Measurements from ENCODE around the gene TBC1D23. TPM values are rescaled to one million over a fixed set of nuclear protein-coding genes. Genes with fewer than 3 reads are reported as not detected.

The TBC1D23 gene
- total and polyA plus RNA-seq, 9 of the 15 experiments (the other 6 are each of a cell fraction or from before 2014, with no cell fraction given) = 23.4 to 85.8 (median 43.7) TPM

DNA sequence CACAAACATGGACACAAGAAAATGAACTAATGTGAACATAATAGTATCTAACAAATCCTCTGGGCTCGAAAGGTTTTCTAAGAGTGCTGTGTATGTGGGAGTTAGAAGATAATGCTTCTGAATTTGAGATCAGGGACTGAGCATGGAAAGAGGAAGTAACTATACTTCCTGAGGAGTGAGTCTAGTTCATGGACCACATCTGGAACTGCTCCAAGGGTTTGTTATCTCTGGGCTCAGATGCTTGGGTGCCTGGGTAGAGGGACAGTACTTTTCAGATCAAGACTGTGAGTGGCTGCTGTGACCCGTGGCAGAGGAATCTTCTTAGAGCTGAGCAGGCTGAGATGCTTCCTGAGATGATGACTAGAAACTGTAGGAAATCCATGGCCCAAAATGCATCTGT, 28.5 kb downstream of the TBC1D23 start (continued):
- TF ChIP-seq, protein P1, sequence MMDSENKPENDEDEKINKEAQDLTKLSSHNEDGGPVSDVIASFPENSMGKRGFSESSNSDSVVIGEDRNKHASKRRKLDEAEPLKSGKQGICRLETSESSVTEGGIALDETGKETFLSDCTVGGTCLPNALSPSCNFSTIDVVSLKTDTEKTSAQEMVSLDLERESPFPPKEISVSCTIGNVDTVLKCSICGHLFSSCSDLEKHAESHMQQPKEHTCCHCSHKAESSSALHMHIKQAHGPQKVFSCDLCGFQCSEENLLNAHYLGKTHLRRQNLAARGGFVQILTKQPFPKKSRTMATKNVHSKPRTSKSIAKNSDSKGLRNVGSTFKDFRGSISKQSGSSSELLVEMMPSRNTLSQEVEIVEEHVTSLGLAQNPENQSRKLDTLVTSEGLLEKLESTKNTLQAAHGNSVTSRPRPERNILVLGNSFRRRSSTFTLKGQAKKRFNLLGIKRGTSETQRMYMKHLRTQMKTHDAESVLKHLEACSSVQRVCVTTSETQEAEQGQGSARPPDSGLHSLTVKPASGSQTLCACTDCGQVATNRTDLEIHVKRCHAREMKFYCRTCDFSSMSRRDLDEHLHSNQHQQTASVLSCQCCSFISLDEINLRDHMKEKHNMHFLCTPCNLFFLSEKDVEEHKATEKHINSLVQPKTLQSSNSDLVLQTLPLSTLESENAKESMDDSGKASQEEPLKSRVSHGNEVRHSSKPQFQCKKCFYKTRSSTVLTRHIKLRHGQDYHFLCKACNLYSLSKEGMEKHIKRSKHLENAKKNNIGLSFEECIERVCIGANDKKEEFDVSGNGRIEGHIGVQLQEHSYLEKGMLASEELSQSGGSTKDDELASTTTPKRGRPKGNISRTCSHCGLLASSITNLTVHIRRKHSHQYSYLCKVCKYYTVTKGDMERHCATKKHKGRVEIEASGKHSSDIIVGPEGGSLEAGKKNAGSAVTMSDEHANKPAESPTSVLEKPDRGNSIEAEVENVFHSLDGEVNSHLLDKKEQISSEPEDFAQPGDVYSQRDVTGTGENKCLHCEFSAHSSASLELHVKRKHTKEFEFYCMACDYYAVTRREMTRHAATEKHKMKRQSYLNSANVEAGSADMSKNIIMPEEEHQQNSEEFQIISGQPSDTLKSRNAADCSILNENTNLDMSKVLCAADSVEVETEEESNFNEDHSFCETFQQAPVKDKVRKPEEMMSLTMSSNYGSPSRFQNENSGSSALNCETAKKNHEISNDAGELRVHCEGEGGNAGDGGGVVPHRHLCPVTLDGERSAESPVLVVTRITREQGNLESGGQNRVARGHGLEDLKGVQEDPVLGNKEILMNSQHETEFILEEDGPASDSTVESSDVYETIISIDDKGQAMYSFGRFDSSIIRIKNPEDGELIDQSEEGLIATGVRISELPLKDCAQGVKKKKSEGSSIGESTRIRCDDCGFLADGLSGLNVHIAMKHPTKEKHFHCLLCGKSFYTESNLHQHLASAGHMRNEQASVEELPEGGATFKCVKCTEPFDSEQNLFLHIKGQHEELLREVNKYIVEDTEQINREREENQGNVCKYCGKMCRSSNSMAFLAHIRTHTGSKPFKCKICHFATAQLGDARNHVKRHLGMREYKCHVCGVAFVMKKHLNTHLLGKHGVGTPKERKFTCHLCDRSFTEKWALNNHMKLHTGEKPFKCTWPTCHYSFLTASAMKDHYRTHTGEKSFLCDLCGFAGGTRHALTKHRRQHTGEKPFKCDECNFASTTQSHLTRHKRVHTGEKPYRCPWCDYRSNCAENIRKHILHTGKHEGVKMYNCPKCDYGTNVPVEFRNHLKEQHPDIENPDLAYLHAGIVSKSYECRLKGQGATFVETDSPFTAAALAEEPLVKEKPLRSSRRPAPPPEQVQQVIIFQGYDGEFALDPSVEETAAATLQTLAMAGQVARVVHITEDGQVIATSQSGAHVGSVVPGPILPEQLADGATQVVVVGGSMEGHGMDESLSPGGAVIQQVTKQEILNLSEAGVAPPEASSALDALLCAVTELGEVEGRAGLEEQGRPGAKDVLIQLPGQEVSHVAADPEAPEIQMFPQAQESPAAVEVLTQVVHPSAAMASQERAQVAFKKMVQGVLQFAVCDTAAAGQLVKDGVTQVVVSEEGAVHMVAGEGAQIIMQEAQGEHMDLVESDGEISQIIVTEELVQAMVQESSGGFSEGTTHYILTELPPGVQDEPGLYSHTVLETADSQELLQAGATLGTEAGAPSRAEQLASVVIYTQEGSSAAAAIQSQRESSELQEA (IDR thresholded peaks at IDR 0.05; ENCODE audit: low read depth) = no peak
- no peak for TF ChIP-seq CBFB (CRISPR knock-in tag; IDR thresholded peaks at IDR 0.05)
- no peak for TF ChIP-seq ZKSCAN3 (CRISPR knock-in tag; IDR thresholded peaks at IDR 0.05)
- no peak for TF ChIP-seq ZNF263 (CRISPR knock-in tag; IDR thresholded peaks at IDR 0.05; ENCODE audit: borderline replicate concordance)
- peak; percentile 81 for TF ChIP-seq ETV1 (tag; conservative IDR thresholded peaks at IDR 0.05; ENCODE audit: low read depth)
- TF ChIP-seq TAF7 (tag; IDR thresholded peaks at IDR 0.05) = no peak
- TF ChIP-seq ZNF124 (CRISPR knock-in tag; IDR thresholded peaks at IDR 0.05) = no peak
- TF ChIP-seq, protein P2, sequence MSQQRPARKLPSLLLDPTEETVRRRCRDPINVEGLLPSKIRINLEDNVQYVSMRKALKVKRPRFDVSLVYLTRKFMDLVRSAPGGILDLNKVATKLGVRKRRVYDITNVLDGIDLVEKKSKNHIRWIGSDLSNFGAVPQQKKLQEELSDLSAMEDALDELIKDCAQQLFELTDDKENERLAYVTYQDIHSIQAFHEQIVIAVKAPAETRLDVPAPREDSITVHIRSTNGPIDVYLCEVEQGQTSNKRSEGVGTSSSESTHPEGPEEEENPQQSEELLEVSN (IDR thresholded peaks at IDR 0.05; ENCODE audit: borderline replicate concordance in 1 of 2, extremely low read depth in 1 of 2, insufficient read depth in 1 of 2, insufficient read length in 1 of 2, low read depth in 1 of 2, low read length in 1 of 2, poor library complexity in 1 of 2, severe bottlenecking in 1 of 2) = no peak
- no peak for TF ChIP-seq ZNF41 (CRISPR knock-in tag; conservative IDR thresholded peaks at IDR 0.05)
- TF ChIP-seq, protein P3, sequence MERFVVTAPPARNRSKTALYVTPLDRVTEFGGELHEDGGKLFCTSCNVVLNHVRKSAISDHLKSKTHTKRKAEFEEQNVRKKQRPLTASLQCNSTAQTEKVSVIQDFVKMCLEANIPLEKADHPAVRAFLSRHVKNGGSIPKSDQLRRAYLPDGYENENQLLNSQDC (CRISPR knock-in tag; IDR thresholded peaks at IDR 0.05) = no peak
- TF ChIP-seq ZNF347 (CRISPR knock-in tag; IDR thresholded peaks at IDR 0.05; ENCODE audit: low read depth) = no peak
- TF ChIP-seq MTA3 (IDR thresholded peaks at IDR 0.05; ENCODE audit: borderline replicate concordance) = no peak
- TF ChIP-seq POLR3G (IDR thresholded peaks at IDR 0.05; ENCODE audit: extremely low read depth, insufficient read length, insufficient replicate concordance) = no peak
- TF ChIP-seq, protein P4, sequence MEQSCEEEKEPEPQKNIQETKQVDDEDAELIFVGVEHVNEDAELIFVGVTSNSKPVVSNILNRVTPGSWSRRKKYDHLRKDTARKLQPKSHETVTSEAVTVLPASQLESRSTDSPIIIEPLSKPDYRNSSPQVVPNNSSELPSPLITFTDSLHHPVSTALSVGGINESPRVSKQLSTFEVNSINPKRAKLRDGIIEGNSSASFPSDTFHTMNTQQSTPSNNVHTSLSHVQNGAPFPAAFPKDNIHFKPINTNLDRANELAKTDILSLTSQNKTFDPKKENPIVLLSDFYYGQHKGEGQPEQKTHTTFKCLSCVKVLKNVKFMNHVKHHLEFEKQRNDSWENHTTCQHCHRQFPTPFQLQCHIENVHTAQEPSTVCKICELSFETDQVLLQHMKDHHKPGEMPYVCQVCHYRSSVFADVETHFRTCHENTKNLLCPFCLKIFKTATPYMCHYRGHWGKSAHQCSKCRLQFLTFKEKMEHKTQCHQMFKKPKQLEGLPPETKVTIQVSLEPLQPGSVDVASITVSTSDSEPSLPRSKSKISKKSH (CRISPR knock-in tag; IDR thresholded peaks at IDR 0.05) = no peak
- no peak for TF ChIP-seq MAFF (IDR thresholded peaks at IDR 0.05; ENCODE audit: low read length)
- no peak for TF ChIP-seq ZBTB1 (CRISPR knock-in tag; IDR thresholded peaks at IDR 0.05; ENCODE audit: borderline replicate concordance, low read depth)
- TF ChIP-seq MYC (IDR thresholded peaks at IDR 0.05; ENCODE audit: low read depth, low read length) = no peak; the same call in 1 of the 2 replicates
- no peak for TF ChIP-seq MYC (CRISPR knock-in tag; IDR thresholded peaks at IDR 0.05; ENCODE audit: borderline replicate concordance, low read depth)
- TF ChIP-seq SOX6 (IDR thresholded peaks at IDR 0.05) = peak; percentile 61
- no peak for TF ChIP-seq HLTF (IDR thresholded peaks at IDR 0.05)

Measured in K562 (cell line).